OCI-LY1 (cell line): Measurements from ENCODE around the gene ADPRM.

Experiments used
- H2AFZ ChIP-seq: fragments of 200-600 bp; sonication (generic), shearing (Covaris generic); 2 replicates; pipeline ENCODE4 v1.6.0; 2014; ENCODE audit warnings: antibody characterized with exemption, mild to moderate bottlenecking, low read length
- H3F3A ChIP-seq: fragments of 200-600 bp; sonication (generic), shearing (Covaris generic); 2 replicates; pipeline ENCODE4 v1.6.0; 2014; ENCODE audit warnings: mild to moderate bottlenecking, antibody characterized with exemption, low read length, moderate library complexity; ENCODE audit not compliant: insufficient read depth
- H3K27ac ChIP-seq: fragments of 200-600 bp; sonication (generic); 2 replicates; pipeline ENCODE4 v1.5.1; 2014; ENCODE audit warnings: low read length, mixed run types, mild to moderate bottlenecking, low read depth; ENCODE audit not compliant: poor library complexity, severe bottlenecking
- H3K27me3 ChIP-seq: fragments of 200-600 bp; sonication (generic); 2 replicates; pipeline ENCODE4 v1.6.0; 2014; ENCODE audit warnings: antibody characterized with exemption, mild to moderate bottlenecking, low read length, moderate library complexity; ENCODE audit not compliant: insufficient read depth
- H3K36me3 ChIP-seq: fragments of 200-600 bp; sonication (generic); 2 replicates; pipeline ENCODE4 v1.6.1; 2014; ENCODE audit warnings: mild to moderate bottlenecking, antibody characterized with exemption, low read length, moderate library complexity, mixed read lengths; ENCODE audit not compliant: insufficient read depth
- H3K4me1 ChIP-seq: fragments of 200-600 bp; sonication (generic); 2 replicates; pipeline ENCODE4 v1.5.1; 2014; ENCODE audit warnings: mild to moderate bottlenecking, low read length, moderate library complexity; ENCODE audit not compliant: insufficient read depth, severe bottlenecking
- H3K4me2 ChIP-seq: fragments of 200-600 bp; sonication (generic), shearing (Covaris generic); 2 replicates; pipeline ENCODE4 v1.6.1; 2014; ENCODE audit warnings: low read length
- H3K4me3 ChIP-seq: fragments of 200-600 bp; sonication (generic); 2 replicates; pipeline ENCODE4 v1.5.1; 2014; ENCODE audit warnings: low read length, low read depth, mild to moderate bottlenecking, mixed read lengths; ENCODE audit not compliant: poor library complexity, severe bottlenecking
- H3K79me2 ChIP-seq: fragments of 200-600 bp; shearing (Covaris generic); 2 replicates; pipeline ENCODE4 v1.6.1; 2016; ENCODE audit warnings: mixed run types, low read length, mixed read lengths; ENCODE audit not compliant: insufficient read depth
- H3K9ac ChIP-seq: fragments of 200-600 bp; sonication (generic), shearing (Covaris generic); 2 replicates; pipeline ENCODE4 v1.6.1; 2014; ENCODE audit warnings: mild to moderate bottlenecking, low read length, mixed read lengths
- H3K9me2 ChIP-seq: fragments of 200-600 bp; sonication (generic), shearing (Covaris generic); 2 replicates; pipeline ENCODE4 v1.6.1; 2014; ENCODE audit warnings: low read depth, mild to moderate bottlenecking, low read length, mixed read lengths
- H3K9me3 ChIP-seq: fragments of 200-600 bp; shearing (Covaris generic); 2 replicates; pipeline ENCODE4 v1.6.1; 2014; ENCODE audit warnings: low read length, mixed read lengths
- H4K20me1 ChIP-seq: fragments of 200-600 bp; sonication (generic), shearing (Covaris generic); 2 replicates; pipeline ENCODE4 v1.6.0; 2016; ENCODE audit warnings: mild to moderate bottlenecking, low read length; ENCODE audit not compliant: insufficient read depth
- CTCF ChIP-seq: fragments of 200-600 bp; sonication (generic), shearing (Covaris generic); IDR thresholded peaks from 2 replicates; pipeline ENCODE4 v1.5.1; 2017; ENCODE audit warnings: mild to moderate bottlenecking, antibody characterized with exemption, low read length, moderate library complexity, mixed read lengths
- EZH2 ChIP-seq: fragments of 200-600 bp; sonication (generic), shearing (Covaris generic); IDR thresholded peaks from 2 replicates; pipeline ENCODE4 v1.8.0; 2017; ENCODE audit warnings: borderline replicate concordance, mixed run types, mild to moderate bottlenecking, antibody characterized with exemption, low read length, moderate library complexity, mixed read lengths

ADPRM gene

GRCh38 chr17:10756185-10756584 is 58.8 kb downstream of the ADPRM start:
- no peaks in the 10 kb centered on the region for H4K20me1 ChIP-seq
- no peak overlapping the region for H3K9ac ChIP-seq
- H3K27ac ChIP-seq, result no peak overlapping the region
- H3K79me2 ChIP-seq, result no peaks in the 10 kb centered on the region
- H3K27me3 ChIP-seq, result 0 out of 2 replicates have a peak, but pooled peaks cover 3% of the 10 kb centered on the region
- no peak overlapping the region for H3K4me3 ChIP-seq
- TF ChIP-seq EZH2 (no peak), CTCF (no peak)
- no peaks in the 10 kb centered on the region for H3K4me1 ChIP-seq
- no peaks in the 10 kb centered on the region for H3F3A ChIP-seq
- no peaks in the 10 kb centered on the region for H3K36me3 ChIP-seq
- H2AFZ ChIP-seq, result no peak overlapping the region
- H3K9me3 ChIP-seq, result no peaks in the 10 kb centered on the region
- H3K4me2 ChIP-seq, result no peak overlapping the region
- no peaks in the 10 kb centered on the region for H3K9me2 ChIP-seq

GRCh38 chr17:10756619-10757018 is 59.2 kb downstream of the ADPRM start:
- Histone ChIP-seq H2AFZ (no peak overlapping the region), H3K9me3 (no peaks in the 10 kb centered on the region), H3K4me1 (no peaks in the 10 kb centered on the region), H3K4me3 (no peak overlapping the region), H3K27ac (no peak overlapping the region), H3F3A (no peaks in the 10 kb centered on the region), H3K79me2 (no peaks in the 10 kb centered on the region), H3K4me2 (no peak overlapping the region), H3K36me3 (no peaks in the 10 kb centered on the region), H4K20me1 (no peaks in the 10 kb centered on the region), H3K9ac (no peak overlapping the region), H3K9me2 (no peaks in the 10 kb centered on the region), H3K27me3 (0 out of 2 replicates have a peak, but pooled peaks cover 3% of the 10 kb centered on the region)
- TF ChIP-seq EZH2, result no peak
- TF ChIP-seq CTCF, result no peak

GRCh38 chr17:10757067-10757466 is 59.7 kb downstream of the ADPRM start:
- H3K4me3 ChIP-seq, result no peak overlapping the region
- H3K4me2 ChIP-seq, result no peak overlapping the region
- TF ChIP-seq CTCF (no peak), EZH2 (no peak)
- H2AFZ ChIP-seq, result no peak overlapping the region
- no peaks in the 10 kb centered on the region for H3K4me1 ChIP-seq
- H3K36me3 ChIP-seq, result no peaks in the 10 kb centered on the region
- no peaks in the 10 kb centered on the region for H3F3A ChIP-seq
- H4K20me1 ChIP-seq, result no peaks in the 10 kb centered on the region
- H3K27me3 ChIP-seq, result 0 out of 2 replicates have a peak, but pooled peaks cover 3% of the 10 kb centered on the region
- H3K9me3 ChIP-seq, result no peaks in the 10 kb centered on the region
- H3K9ac ChIP-seq, result no peak overlapping the region
- H3K27ac ChIP-seq, result no peak overlapping the region
- no peaks in the 10 kb centered on the region for H3K79me2 ChIP-seq
- no peaks in the 10 kb centered on the region for H3K9me2 ChIP-seq
